ENCODE data around the gene RAPGEF1.

DNA sequence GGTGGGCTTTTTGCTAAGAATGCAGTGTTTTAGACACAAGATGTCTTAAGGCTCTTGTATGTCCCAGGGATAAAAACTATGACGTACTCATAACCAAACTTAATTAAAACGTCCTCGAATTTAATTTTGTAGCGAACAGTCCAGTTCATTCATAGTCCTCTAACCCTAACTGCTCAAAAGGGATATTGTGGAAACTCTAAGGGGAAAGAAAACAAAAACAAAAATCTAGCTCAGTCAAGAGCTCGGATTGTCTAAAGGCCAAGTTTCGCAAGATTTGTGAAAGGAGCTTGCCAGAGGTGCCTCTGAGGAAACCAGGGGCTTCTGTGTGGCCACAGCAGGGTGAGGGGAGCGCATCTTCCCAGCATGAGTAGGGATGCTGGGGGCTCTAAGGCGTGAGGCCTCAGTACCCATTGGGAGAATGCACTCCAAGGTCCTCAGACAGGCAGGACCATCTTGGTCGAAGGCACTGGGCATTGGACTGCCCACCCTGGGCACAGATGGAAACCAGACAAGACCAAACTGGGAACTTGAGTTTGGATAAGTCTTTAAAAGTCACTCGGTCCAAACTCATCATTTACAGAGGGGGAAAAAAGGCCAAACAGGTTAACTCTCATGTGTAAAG, 122.8 kb downstream of the RAPGEF1 start:
- TF ChIP-seq EZH2 (IDR thresholded peaks at IDR 0.05) (no peak), POLR2AphosphoS5 (IDR thresholded peaks at IDR 0.05; ENCODE audit: borderline replicate concordance, low read depth, low read length) (no peak), FOXP2 (optimal IDR thresholded peaks at IDR 0.05; ENCODE audit: control extremely low read depth, extremely low read length, insufficient read depth) (no peak)

All from SK-N-MC (cell line).